ENCODE results near the gene CLEC2D. TPM values are rescaled to one million over a fixed set of nuclear protein-coding genes. Genes with fewer than 3 reads are reported as not detected.

Gene CLEC2D
- total and polyA plus RNA-seq, 2 donors (not counting 1 experiment from before 2014, with no cell fraction given), result 158 to 426 TPM

GRCh38 chr12:9648701-9649531, 20.6 kb upstream of the CLEC2D start:
- H3K4me3 ChIP-seq (ENCODE audit: control extremely low read depth in 1 of 5, extremely low read depth in 1 of 5, insufficient read depth in 1 of 5, low read depth in 2 of 5, low read length in 4 of 5), result peak overlapping the region; percentile 72 to 99 (median 83)
- ChIA-PET POLR2A (interaction anchor here (0.8 to 3.9 kb wide), 16 partner anchors 10 to 112 kb away, joined by 3 to 36 read pairs (median 6); partner anchors contain the start of genes CD69, CLEC2D and CLECL1), CTCF (interaction anchor here (0.8 to 4.9 kb wide), 23 partner anchors 11 to 218 kb away, joined by 3 to 48 read pairs (median 4); partner anchors contain the start of genes CLEC2D and CLECL1)
- Mint-ChIP-seq H3K9me3 (ENCODE audit: insufficient read depth) (peaks cover 3% of the 10 kb centered on the region), H3K4me3 (peak overlapping the region; percentile 98), H3K27me3 (no peaks in the 10 kb centered on the region), H3K27ac (peak overlapping the region; percentile 86), H3K4me1 (peaks cover 52% of the 10 kb centered on the region)
- peak overlapping the region; percentile 92 to 98 for H3K27ac ChIP-seq (ENCODE audit: low read length in 2 of 2)
- peak overlapping the region; percentile 94 for H3K9ac ChIP-seq (ENCODE audit: low read length)
- H3K4me1 ChIP-seq (ENCODE audit: control insufficient read depth in 2 of 2, insufficient read depth in 2 of 2, low read length in 2 of 2), result peaks cover 40 to 43% of the 10 kb centered on the region in 2 donors
- peak overlapping the region; percentile 94 for H3K4me2 ChIP-seq (replicated peaks; ENCODE audit: low read depth, low read length, poor library complexity, severe bottlenecking)
- no peaks in the 10 kb centered on the region for H3K27me3 ChIP-seq (replicated peaks in 1 of 4; ENCODE audit: control extremely low read depth in 1 of 4, control insufficient read depth in 3 of 4, insufficient read depth in 4 of 4, low read length in 3 of 4)
- DNase-seq, result no peak
- no peaks in the 10 kb centered on the region for H4K20me1 ChIP-seq (ENCODE audit: control insufficient read depth, insufficient read depth, low read length, poor library complexity, severe bottlenecking)
- H2AFZ ChIP-seq (ENCODE audit: insufficient read depth, low read depth, low read length, poor library complexity, severe bottlenecking), result peak overlapping the region; percentile 71
- H3K9me3 ChIP-seq (ENCODE audit: control extremely low read depth in 1 of 3, control insufficient read depth in 2 of 3, insufficient read depth in 1 of 3, low read length in 2 of 3), result peaks cover 0 to 7% (median 4%) of the 10 kb centered on the region in 3 donors
- TF ChIP-seq CTCF (IDR thresholded peaks at IDR 0.05) (no peak), EZH2 (IDR thresholded peaks at IDR 0.05; ENCODE audit: borderline replicate concordance, insufficient read depth, low read depth, low read length, poor library complexity, severe bottlenecking) (no peak)
- peaks cover 28% of the 10 kb centered on the region for H3K79me2 ChIP-seq (ENCODE audit: control insufficient read depth, insufficient read depth, low read length)
- 0% methylated on average over 5 of the region's 13 CpGs for WGBS (ENCODE audit: insufficient coverage)
- peaks cover 0 to 7% of the 10 kb centered on the region in 2 experiments for H3K36me3 ChIP-seq (replicated peaks in 1 of 2; ENCODE audit: control extremely low read depth in 1 of 2, control insufficient read depth in 1 of 2, extremely low read depth in 1 of 2, insufficient read depth in 2 of 2, low read length in 1 of 2)
- ATAC-seq (ENCODE audit: low read depth), result no peak
- intact Hi-C loops (cut with micrococcal nuclease), result loop anchor here (1.0 to 10.0 kb wide), 7 partner anchors 11 to 216 kb away; partner anchors contain the start of genes CLEC2B, CLEC2D and CLECL1
